Ovary (tissue), 9 donors: ENCODE measurements around the gene MDM4. TPM values are rescaled to one million over a fixed set of nuclear protein-coding genes. Genes with fewer than 3 reads are reported as not detected.

ENCODE experiments used
- DNase-seq, 5 donors: peaks; one replicate each; pipeline ENCODE4 v3.0.0-alpha.2; 2019 to 2020
- H3K27ac ChIP-seq, 2 donors: fragments of 200-600 bp; one replicate each; pipeline versions ENCODE4 v1.5.1 to v1.8.0; 2019 to 2022
- H3K27me3 ChIP-seq: fragments of 200-600 bp; one replicate; pipeline ENCODE4 v1.8.0; 2022
- H3K36me3 ChIP-seq: fragments of 200-600 bp; sonication (generic); one replicate; pipeline ENCODE4 v1.5.1; 2019
- H3K4me1 ChIP-seq: one replicate; pipeline ENCODE4 v1.8.1; 2013; ENCODE audit warnings: mild to moderate bottlenecking, moderate library complexity; ENCODE audit not compliant: insufficient read depth
- H3K4me3 ChIP-seq: fragments of 200-600 bp; sonication (generic); one replicate; pipeline ENCODE4 v1.5.1; 2017
- H3K9me3 ChIP-seq, 2 donors: fragments of 200-600 bp in 1 of 2; sonication (generic) in 1 of 2; one replicate each; pipeline versions ENCODE4 v1.5.1 to v1.8.1; 2013 to 2019; ENCODE audit warnings: mild to moderate bottlenecking in 1 of 2, moderate library complexity in 1 of 2
- EP300 ChIP-seq: sonication (generic); formaldehyde crosslinking; IDR thresholded peaks from one replicate; pipeline ENCODE4 v1.6.1; 2017; ENCODE audit warnings: antibody characterized with exemption
- POLR2A ChIP-seq: fragments of 450-650 bp; IDR thresholded peaks from one replicate; pipeline ENCODE4 v1.6.1; 2017; ENCODE audit warnings: antibody characterized with exemption, mild to moderate bottlenecking, moderate library complexity
- WGBS, 3 donors: extraction: QIAGEN DNeasy Blood & Tissue Kit in 1 of 3; methylation state at CpG; one replicate each; pipeline versions ENCODE4 v1.1.5 to v1.1.7; 2013 to 2017; 5-methylcytosine and 5-hydroxymethylcytosine counted together
- intact Hi-C, 4 donors: fragments of 100-400 bp; cut with DNase I; formaldehyde crosslinking; loops; one replicate each; pipeline versions ENCODE4 v1.11.0 to v1.15.1; 2022 to 2023
- polyA plus RNA-seq, 2 donors: library from polyadenylated mRNA; stranded (reverse); fragments of 200-250 nt in 1 of 2; fragments of 350-450 nt in 1 of 2; fragmentation: Illumina TruSeq in 1 of 2; extraction: RNeasy Lipid Tissue Mini Kit (QIAGEN cat#74804) in 1 of 2; gene quantifications; one replicate each; pipeline ENCODE4 v1.2.3, GENCODE V29; 2013 to 2014
- total RNA-seq, 7 donors: library from RNA; depleted of rRNA in 2 of 7; stranded (reverse); fragments of >200 nt in 2 of 7; fragmentation: NEBNext Ultra II Directional in 3 of 7; extraction: Animal tissue kit (Norgen Biotek cat#: 25700) in 3 of 7; gene quantifications; one replicate each; pipeline versions ENCODE4 v1.1.0 to v1.2.4, GENCODE V29; 2016 to 2023
- TF ChIP-seq, protein P1 (sequence below), 3 donors: fragments of 450-650 bp in 2 of 3; fragments of 200-600 bp in 1 of 3; IDR thresholded peaks; one replicate each; pipeline versions ENCODE4 v1.5.1 to v1.8.0; 2016 to 2022; ENCODE audit warnings: antibody characterized with exemption in 3 of 3, mild to moderate bottlenecking in 1 of 3
- donor health status: DM: no; HTN: no; CAD: no; lungs with moderate emphysema.
- donor health status: DM: no; HTN: no; CAD: no.
- donor health status: Bipolar disorder and iron deficiency.
- donor health status: DM: yes; HTN: yes; CAD: no.
- donor health status: DM: no; HTN: no; CAD: no.
- donor health status: DM: yes; HTN: yes; CAD: no.

The MDM4 gene
- total and polyA plus RNA-seq, 9 donors: 10.2 to 113 (median 76.8) TPM

DNA sequence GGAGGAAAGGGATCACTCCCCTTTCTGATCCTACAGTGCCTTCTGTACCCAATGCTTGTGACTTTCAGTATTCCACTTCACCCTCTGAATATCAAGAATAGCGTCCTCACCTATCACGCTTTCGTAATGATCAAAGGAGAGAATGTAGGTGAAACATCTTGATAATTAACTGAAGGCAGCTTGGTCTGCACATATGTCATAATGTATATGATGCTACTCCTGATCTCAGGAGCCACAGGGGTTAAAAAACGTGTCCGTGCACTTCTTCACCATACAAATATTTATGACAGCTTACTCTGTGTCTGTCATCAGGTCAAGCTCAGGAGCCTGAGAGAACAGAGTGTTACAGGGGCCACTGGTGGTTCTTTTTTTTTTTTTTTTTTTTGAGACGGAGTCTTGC, 20.4 kb upstream of the MDM4 start:
- DNase-seq: no peak
- H3K36me3 ChIP-seq: no peaks in the 10 kb centered on the region
- WGBS, 3 donors: 38 to 60% (median 51%) methylated on average over 6 of the region's 6 CpGs
- H3K4me1 ChIP-seq: peaks cover 10% of the 10 kb centered on the region
- peak overlapping the region in 1 of 2 donors; percentile 7 for H3K27ac ChIP-seq
- H3K4me3 ChIP-seq: no peak overlapping the region
- intact Hi-C loops: loop anchor here in 1 of 4 donors (5.0 to 10.0 kb wide), 2 partner anchors 48 to 331 kb away; partner anchors contain the start of gene REN
- H3K27me3 ChIP-seq: no peaks in the 10 kb centered on the region
- no peaks in the 10 kb centered on the region for H3K9me3 ChIP-seq
- TF ChIP-seq POLR2A (no peak), EP300 (no peak)
- TF ChIP-seq, protein P1, sequence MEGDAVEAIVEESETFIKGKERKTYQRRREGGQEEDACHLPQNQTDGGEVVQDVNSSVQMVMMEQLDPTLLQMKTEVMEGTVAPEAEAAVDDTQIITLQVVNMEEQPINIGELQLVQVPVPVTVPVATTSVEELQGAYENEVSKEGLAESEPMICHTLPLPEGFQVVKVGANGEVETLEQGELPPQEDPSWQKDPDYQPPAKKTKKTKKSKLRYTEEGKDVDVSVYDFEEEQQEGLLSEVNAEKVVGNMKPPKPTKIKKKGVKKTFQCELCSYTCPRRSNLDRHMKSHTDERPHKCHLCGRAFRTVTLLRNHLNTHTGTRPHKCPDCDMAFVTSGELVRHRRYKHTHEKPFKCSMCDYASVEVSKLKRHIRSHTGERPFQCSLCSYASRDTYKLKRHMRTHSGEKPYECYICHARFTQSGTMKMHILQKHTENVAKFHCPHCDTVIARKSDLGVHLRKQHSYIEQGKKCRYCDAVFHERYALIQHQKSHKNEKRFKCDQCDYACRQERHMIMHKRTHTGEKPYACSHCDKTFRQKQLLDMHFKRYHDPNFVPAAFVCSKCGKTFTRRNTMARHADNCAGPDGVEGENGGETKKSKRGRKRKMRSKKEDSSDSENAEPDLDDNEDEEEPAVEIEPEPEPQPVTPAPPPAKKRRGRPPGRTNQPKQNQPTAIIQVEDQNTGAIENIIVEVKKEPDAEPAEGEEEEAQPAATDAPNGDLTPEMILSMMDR (IDR thresholded peaks at IDR 0.05): no peak

DNA sequence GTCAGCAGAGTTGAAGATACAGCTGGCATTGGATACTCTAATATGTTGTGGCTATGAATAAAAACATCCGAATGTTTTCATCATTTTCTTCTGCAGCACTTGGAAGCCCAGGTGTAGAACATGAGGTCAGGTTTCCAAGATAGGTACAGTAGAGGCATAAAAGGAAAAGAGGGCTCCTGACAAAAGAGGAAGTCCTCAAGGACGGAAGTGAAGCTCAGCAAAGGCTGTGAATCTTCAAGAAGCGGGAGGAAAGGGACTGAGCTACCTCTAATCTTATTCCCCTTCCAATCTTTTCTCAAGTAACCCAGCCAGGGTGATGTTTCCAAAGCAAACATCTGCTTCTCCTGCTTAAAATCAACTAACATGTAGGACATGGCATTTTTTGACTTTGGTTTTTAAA, 17.2 kb upstream of the MDM4 start:
- WGBS, 3 donors: 53 to 76% (median 59%) methylated on average over 3 of the region's 3 CpGs
- no peak for DNase-seq
- no peak overlapping the region for H3K27ac ChIP-seq
- H3K9me3 ChIP-seq: no peaks in the 10 kb centered on the region
- no peaks in the 10 kb centered on the region for H3K36me3 ChIP-seq
- intact Hi-C loops: loop anchor here in 1 of 4 donors (5.0 to 10.0 kb wide), 2 partner anchors 52 to 334 kb away; partner anchors contain the start of gene REN
- H3K4me1 ChIP-seq: no peaks in the 10 kb centered on the region
- no peaks in the 10 kb centered on the region for H3K27me3 ChIP-seq
- TF ChIP-seq, protein P1 (IDR thresholded peaks at IDR 0.05): no peak
- TF ChIP-seq POLR2A (no peak), EP300 (no peak)
- no peak overlapping the region for H3K4me3 ChIP-seq

GRCh38 chr1:204499511-204500468, 16.4 kb upstream of the MDM4 start:
- H3K9me3 ChIP-seq: no peaks in the 10 kb centered on the region
- H3K4me3 ChIP-seq: no peak overlapping the region
- no peak for DNase-seq
- no peaks in the 10 kb centered on the region for H3K4me1 ChIP-seq
- H3K36me3 ChIP-seq: no peaks in the 10 kb centered on the region
- intact Hi-C loops: loop anchor here in 3 of 4 donors (2.0 to 10.0 kb wide), 3 partner anchors 52 to 335 kb away; partner anchors contain the start of gene REN (in 1 of the 3)
- H3K27ac ChIP-seq: no peak overlapping the region
- H3K27me3 ChIP-seq: no peaks in the 10 kb centered on the region
- no peak for TF ChIP-seq EP300
- no peak for TF ChIP-seq POLR2A
- TF ChIP-seq, protein P1 (IDR thresholded peaks at IDR 0.05): no peak
- whole genome bisulfite sequencing, 3 donors: 91 to 94% (median 92%) methylated on average over 7 of the region's 7 CpGs

GRCh38 chr1:204502241-204502640, 14.0 kb upstream of the MDM4 start:
- Histone ChIP-seq H3K27ac (no peak overlapping the region), H3K27me3 (no peaks in the 10 kb centered on the region), H3K4me1 (no peaks in the 10 kb centered on the region), H3K9me3 (no peaks in the 10 kb centered on the region), H3K36me3 (no peaks in the 10 kb centered on the region), H3K4me3 (no peak overlapping the region)
- no peak for DNase-seq
- TF ChIP-seq, protein P1 (IDR thresholded peaks at IDR 0.05): no peak
- TF ChIP-seq EP300: no peak
- no peak for TF ChIP-seq POLR2A
- 69 to 73% (median 70%) methylated on average over 6 of the region's 6 CpGs for WGBS, 3 donors
- intact Hi-C loops: loop anchor here (2.0 to 5.0 kb wide), 2 partner anchors 55 to 71 kb away; no protein-coding TSS in a partner anchor
